GM21515 (cell line): ENCODE results near the gene ZNF780A.
"Not testable (repeated sequence)": the region's sequence is repeated elsewhere in the genome, so short reads cannot be mapped to it uniquely, and the experiment has no call there.

Source experiments
- ATAC-seq: cut with Tn5 transposase; IDR thresholded peaks from one replicate; pipeline ENCODE4 v1.9.1; 2021; ENCODE audit not compliant: unreplicated experiment

Gene ZNF780A

DNA sequence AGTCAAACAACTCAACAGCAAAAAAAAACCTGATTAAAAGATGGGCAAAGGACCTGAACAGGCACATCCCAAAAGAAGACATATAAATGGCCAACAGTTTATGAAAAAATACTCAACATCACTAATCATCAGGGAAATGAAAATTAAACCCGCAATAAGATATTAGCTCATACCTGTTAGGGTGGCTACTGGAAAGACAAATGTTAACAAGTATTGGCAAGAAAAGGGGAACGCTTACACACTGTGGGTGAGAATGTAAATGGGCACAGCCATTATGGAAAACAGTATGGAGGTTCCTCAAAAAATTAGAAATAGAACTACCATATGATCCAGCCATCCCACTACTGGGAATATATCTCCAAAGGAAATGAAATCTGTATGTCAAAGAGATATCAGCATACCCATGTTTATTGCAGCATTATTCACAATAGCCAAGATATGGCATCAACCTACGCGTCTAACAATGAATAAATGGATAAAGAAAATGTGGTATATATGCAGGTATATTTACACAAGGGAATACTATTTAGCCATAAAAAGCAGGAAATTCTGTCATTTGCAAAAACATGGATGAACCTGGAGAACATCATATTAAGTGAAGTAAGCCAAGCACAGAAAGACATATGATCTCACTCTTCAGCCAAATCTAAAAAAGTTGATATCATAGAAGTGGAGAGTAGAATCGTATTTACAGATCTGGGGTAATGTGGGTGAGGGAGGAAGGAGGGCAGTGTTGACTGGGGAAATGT lies 2.3 kb downstream of the ZNF780A start:
- ATAC-seq, result no peak

DNA sequence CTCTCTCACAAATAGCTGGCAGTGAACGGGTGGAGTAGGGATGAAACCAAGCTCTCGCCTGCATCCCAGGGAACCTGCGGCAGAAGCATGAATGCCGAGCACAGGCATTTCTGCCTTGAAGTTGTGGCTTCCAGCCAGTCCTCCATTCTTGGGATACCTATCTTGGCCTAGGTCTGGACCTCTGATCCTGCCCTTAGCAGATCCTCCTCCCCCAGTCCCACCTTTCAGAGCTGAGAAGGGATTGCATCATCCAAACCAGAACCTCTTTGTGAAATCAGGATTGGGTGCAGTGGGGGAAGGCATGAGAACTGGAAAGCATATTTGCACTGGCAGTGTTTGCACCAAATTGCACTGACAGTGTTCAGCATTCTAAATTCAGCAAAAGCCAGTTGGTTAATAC lies 5.8 kb downstream of the ZNF780A start:
- no peak for ATAC-seq

DNA sequence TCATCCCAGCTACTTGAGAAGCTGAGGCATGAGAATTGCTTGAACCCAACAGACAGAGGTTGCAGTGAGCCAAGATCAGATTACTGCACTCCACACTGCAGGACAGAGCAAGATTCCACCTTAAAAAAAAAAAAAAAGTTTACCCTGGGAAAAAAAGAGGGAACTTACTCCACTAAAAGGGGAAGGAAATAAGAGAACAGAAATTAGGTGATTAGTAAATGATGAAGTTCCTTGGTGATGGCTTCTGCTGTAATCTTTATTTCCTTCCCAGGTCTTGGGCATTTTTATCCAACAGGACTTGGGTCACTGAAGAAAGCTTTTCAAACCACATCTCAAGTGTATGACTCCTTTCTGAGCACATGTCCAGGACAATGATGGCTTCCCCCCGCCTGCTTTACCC lies 9.3 kb downstream of the ZNF780A start:
- ATAC-seq, result no peak

DNA sequence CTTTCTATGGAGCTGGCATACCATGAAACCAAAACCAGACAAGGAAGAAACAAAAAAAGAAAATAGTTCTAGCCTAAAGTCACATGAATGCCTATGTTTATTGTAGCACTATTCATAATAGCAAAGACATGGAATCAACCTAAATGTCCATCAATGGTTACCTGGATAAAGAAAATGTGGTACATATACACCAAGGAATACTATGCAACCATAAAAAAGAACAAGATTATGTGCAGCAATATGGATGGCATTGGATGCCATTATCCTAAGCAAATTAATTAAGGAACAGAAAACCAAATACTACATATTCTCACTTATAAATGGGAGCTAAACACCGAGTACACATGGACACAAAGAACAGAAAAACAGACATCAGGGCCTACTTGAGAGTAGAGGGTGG lies 10.5 kb downstream of the ZNF780A start:
- no peak for ATAC-seq

DNA sequence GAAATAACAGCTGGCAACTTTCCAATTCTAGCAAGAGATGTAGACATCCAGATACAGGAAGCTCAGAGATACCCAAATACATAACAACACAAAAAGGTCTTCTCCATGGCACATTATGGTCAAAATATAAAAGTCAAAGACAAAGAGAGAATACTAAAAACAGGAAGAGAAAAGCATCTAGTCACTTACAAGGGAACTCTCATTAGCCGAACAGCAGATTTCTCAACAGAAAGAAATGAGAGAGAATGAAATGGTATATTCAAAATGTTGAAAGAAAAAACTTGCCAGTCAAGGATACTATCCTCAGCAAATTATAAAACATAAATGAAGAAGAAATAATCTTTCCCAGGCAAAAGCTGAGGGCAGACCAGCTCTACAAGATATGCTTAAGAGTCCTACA lies 12.4 kb downstream of the ZNF780A start:
- no peak for ATAC-seq

DNA sequence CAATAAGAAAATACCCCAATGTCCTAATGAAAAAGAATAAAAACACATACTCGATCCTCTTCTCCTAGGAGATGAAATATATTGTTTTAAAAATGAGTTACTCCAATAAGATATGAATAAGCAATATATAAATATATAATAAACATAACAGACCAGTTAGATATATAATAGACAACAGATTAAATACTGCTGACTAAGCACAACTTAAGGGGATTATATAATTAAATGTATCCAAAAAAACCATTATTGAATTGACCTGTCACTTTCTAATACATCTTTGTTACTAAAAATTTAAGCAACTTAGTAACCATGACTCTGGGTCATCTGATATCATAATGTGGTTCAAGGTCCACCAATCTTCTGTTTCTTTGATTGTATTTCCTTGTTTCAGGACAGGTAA lies 20.7 kb downstream of the ZNF780A start:
- ATAC-seq, result no peak

DNA sequence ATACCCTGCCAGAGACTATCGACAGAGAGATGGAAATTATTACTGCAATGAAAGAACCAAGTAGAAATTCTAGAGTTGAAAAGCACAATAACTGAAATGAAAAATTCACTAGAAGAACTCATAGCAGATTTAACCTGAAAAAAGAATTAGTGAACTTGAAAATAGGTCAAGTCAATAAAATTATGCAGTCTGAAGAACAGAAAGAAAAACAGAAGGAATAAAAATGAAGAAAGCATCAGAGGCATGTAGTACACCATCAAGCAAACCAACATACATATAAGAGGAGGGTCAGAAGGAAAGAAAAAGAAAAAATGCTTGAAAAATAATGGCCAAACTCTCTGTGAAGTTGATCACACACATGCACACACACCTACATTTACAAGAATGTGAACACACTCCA lies 31.1 kb downstream of the ZNF780A start:
- ATAC-seq, result no peak

DNA sequence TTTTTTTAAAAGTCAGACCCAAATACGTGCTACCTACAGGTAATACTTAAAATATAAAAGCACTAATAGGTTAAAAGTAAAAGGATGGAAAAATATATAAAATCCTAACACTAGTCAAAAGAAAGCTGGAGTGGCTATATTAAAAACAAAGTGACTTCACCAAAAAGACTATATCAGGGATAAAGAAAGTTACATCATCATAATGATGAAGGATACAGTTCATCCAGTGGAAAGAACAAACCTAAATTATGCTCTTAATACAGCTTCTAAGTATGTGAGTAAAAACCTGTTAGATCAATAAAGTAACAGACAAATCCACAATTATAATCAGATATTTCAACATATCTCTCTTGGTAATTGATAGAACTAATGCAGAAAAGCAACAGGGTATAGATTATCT lies 33.6 kb downstream of the ZNF780A start:
- ATAC-seq, result no peak

DNA sequence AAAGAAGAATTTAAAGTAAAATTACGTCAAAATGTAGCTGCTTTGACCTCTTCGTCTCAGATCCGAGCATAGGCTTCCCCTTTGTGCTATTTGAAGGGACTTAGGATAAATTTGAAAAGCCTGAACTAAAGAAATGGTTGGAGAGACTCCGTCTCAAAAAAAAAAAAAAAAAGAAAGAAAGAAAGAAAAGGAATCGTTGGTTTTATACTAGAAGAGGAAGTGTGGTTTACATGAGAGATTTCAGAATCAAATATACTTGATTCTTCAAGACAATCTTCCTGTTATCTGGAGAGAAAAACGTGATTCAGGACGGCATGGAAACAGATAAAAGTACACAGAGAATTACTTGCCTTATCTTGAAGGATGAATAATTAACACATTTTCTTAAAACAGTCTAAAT lies 34.2 kb downstream of the ZNF780A start:
- ATAC-seq, result no peak

DNA sequence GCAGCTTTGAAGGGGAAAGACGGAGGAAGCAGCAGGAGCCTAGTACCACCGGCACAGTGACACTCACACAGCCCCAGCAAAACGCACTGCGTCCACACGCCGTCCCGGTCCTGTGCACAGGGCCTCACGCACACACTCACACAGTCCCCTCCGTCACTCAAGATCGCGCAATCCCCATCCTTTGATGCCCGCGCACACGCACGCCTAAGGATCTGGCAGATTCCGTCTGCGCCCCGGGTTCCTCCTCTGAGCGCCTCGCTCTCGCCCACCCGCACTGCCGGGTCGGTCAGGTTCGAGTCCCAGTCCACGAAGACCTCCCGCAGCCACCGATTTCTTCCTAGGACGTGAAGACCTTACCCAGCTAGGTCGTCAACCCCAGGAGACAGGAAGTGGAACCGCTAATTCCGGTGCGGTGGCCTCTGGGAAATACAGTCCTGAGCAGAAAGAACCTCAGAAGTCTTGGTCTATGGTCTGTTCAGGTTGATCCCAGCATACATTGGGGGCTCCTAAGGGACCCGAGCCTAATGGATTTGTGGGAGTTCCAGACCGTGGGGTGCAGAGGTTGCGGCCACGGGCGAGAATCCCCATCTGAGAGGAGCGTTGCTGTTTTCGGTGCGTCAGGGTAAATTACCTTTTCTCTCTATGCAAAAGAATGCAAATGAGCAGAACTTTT lies 34.8 kb downstream of the ZNF780A start, which contains the start of gene ZNF780B:
Gene ZNF780B, minus strand, starts transcription at position 400 of the 673 bp plus-strand sequence. CDS start 5,899 bp downstream, outside the sequence.
- peak; percentile 72 for ATAC-seq

DNA sequence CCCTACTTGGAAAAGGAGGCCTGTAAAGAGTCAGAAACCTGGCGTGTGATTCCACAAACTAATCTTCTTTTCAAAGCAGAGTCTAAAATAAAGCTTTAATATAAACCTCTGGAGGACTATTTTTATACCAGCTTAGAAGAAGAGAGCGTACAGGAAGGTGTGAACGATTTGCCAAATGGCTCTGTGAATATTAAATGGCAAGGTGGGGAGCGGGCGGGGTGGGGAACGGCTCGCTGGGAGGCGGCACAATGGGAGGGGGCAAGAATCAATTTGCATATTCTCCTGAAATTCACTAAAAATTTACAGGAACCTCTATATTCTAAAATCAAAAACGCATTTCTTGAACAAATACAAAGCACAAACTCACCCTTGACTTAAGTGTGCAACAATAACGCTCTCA lies 35.7 kb downstream of the ZNF780A start:
- ATAC-seq, result no peak

DNA sequence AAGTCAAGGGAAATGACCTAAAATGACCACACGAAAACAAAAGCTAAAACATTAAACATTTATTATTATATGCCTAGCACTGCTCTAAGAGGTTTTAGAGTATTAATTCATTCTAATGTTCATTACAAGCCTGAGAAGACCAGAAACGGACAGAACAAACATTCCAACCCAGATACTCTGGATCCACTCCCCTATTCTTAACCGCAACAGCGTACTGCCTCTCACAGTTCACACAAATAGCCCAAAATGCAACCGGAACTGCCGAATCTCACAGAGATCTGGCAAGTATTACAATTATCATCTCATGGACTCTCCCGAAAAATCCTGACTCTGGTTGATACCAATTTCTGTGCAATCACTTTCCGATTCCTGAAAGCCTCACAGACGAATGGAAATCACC lies 36.1 kb downstream of the ZNF780A start:
- no peak for ATAC-seq

DNA sequence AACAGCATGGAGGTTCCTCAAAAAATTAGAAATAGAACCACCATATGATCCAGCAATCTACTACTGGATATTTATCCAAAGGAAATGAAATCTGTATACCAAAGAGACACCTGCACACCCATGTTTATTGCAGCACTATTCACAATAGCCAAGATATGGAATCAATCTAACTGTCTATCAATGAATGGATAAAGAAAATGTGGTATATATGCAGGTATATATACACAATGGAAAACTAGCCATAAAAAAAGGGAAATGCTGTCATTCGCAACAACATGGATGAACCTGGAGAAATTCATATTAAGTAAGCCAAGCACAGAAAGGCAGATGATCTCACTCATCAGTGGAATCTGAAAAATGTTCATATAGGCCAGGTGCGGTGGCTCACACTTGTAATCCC lies 37.3 kb downstream of the ZNF780A start:
- no peak for ATAC-seq

DNA sequence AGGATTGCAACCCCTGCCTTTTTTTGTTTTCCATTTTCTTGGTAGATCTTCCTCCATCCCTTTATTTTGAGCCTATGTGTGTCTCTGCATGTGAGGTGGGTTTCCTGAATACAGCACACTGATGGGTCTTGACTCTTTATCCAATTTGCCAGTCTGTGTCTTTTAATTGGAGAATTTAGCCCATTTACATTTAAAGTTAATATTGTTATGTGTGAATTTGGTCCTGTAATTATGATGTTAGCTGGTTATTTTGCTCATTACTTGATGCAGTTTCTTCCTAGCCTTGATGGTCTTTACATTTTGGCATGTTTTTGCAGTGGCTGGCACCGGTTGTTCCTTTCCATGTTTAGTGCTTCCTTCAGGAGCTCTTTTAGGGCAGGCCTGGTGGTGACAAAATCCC lies 49.0 kb downstream of the ZNF780A start:
- not testable (repeated sequence) for ATAC-seq

DNA sequence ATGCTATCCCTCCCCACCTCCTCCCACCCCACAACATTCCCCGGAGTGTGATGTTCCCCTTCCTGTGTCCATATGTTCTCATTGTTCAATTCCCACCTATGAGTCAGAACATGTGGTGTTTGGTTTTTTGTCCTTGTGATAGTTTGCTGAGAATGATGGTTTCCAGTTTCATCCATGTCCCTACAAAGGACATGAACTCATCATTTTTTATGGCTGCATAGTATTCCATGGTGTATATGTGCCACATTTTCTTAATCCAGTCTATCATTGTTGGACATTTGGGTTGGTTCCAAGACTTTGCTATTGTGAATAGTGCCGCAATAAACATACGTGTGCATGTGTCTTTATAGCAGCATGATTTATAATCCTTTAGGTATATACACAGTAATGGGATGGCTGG lies 52.7 kb downstream of the ZNF780A start:
- not testable (repeated sequence) for ATAC-seq

DNA sequence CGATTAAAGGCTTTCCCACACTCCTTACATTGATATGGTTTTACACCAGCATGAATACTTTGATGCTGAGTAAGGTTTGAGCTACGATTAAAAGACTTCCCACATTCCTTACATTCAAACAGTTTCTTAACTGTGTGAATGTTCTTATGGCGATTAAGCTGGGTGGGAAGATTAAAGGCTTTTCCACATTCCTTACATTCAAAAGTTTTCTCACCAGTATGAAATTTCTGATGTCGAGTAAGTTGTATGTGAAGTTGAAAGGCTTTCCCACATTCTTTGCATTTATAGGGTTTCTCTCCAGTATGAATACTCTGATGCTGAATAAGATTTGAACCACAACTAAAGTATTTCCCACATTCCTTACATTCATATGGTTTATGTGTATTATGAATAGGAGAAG lies 54.7 kb downstream of the ZNF780A start:
- no peak for ATAC-seq

DNA sequence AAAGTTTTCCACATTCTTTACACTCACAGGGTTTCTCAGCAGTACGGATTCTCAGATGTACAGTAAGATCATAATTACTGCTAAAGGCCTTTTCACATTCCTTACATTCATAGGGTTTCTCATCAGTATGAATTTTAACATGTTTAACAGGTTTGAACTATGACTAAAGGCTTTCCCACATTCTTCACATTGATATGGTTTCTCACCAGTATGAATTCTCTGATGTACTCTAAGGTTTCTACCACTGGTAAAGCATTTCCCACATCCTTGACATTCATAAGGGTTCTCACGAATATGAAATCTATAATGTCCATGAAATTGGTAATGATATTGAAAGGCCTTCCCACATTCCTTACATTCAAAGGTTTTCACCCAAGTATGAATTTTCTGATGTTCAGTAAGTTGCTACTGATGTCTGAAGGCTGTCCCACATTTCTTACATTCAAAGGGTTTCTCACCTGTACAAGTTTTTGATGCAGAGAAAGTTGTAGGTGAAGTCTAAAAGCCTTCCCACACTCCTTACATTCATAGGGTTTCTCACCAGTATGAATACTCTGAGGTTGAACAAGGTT lies 56.7 kb downstream of the ZNF780A start:
- no peak for ATAC-seq

DNA sequence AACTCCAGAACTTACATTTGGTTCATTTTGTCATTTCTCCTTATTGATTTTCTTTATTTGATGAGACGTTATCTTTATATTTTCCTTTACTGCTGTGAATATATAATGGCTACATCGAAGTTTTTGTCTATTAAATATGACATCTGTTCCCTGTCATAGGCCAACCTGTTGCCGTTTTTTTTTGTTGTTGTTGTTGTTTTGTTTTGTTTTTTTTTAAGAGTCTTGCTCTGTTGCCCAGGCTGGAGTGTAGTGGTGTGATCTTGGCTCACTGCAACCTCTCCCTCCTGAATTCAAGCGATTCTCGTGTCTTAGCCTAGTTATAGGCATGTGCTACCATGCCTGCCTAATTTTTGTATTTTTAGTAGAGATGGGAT lies 64.2 kb downstream of the ZNF780A start:
- no peak for ATAC-seq

DNA sequence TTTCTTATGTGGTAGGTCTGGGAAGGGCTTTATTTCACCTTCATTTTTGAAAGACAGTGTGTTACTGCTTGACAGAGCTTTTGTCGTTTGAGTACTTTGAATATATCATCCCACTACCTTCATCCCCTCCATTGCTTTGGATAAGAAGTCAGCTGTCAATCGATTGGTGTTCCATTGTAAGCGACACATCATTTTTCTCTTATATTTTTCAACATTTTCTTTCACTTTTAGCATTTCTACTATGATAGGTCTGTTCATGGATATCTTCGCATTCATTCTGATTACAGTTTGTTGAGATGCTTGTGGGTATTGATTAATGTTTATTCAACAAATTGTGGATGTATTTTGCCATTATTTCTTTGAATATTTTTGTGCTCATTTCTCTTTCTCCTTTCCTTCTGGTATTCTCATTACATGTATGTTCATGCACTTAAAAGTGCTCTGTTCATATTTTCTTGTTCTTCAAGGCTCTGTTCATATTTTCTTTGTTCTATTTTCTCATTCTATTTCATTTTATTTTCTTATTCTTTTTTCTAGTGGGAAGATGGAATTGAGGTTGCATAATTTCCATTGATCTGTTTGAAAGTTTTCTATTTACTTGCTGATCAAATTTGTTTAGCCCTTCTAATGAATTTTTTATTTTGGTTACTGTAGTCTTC lies 64.7 kb downstream of the ZNF780A start:
- ATAC-seq, result no peak

DNA sequence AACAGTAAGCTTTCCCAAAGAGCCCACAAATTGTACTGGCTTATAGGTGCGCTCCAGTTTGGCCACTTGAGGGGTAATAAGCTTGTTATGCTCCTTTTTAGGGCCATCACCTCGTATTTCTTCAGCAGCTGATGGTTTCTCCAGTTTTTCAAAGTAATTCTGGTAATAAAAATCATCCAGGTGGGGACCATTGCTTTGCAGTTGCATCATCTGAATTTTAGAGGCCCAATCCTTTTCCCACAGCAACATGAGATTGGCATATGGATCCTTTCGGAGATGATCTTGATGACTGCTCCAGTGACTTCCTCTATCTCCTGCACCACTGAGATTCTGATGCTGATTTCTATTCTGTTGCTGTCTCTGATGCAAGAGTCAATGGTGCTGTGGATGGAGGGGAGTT lies 66.8 kb downstream of the ZNF780A start:
- ATAC-seq, result no peak
